H1 (cell line): ENCODE measurements around the gene VHLL. TPM values are rescaled to one million over a fixed set of nuclear protein-coding genes. Genes with fewer than 3 reads are reported as not detected.

Source experiments
- CBX5 ChIP-seq: fragments of 300-800, 300-1000 bp; sonication (generic); IDR thresholded peaks from 2 replicates; pipeline ENCODE4 v1.7.1; 2016; ENCODE audit warnings: antibody characterized with exemption, low read length, low read depth
- polyA plus RNA-seq, 7 experiments: library from polyadenylated mRNA; depleted of rRNA in 3 of 7; stranded (reverse) in 5 of 7; unstranded in 2 of 7; fragments of >200 nt in 5 of 7; fragments of 200-250 nt in 2 of 7; gene quantifications; 1 replicate in 5 of 7; 2 replicates in 1 of 7; 4 replicates in 1 of 7; pipeline versions ENCODE4 v1.2.1 to v1.2.3, GENCODE V29; 2011 to 2013; ENCODE audit warnings: missing spikeins in 2 of 7, mixed read lengths in 2 of 7
- total RNA-seq: library from RNA; stranded (reverse); fragmentation: NEBNext Ultra II Directional; extraction: Animal tissue kit (Norgen Biotek cat#: 25700); gene quantifications from 2 replicates; pipeline ENCODE4 v1.2.1, GENCODE V29; 2021
- TF ChIP-seq, protein P1 (sequence below): fragments of 300-600 bp; sonication (generic); IDR thresholded peaks from 2 replicates; pipeline ENCODE4 v1.7.1; 2012; ENCODE audit warnings: low read length, moderate library complexity, mild to moderate bottlenecking, inconsistent platforms; ENCODE audit not compliant: insufficient replicate concordance

The VHLL gene
- total and polyA plus RNA-seq, 2 of the 8 experiments (the other 6 are each of a cell fraction or from before 2014, with no cell fraction given): not detected

GRCh38 chr1:156305215-156305614 lies 6.1 kb upstream of the VHLL start (continued):
- TF ChIP-seq, protein P1, sequence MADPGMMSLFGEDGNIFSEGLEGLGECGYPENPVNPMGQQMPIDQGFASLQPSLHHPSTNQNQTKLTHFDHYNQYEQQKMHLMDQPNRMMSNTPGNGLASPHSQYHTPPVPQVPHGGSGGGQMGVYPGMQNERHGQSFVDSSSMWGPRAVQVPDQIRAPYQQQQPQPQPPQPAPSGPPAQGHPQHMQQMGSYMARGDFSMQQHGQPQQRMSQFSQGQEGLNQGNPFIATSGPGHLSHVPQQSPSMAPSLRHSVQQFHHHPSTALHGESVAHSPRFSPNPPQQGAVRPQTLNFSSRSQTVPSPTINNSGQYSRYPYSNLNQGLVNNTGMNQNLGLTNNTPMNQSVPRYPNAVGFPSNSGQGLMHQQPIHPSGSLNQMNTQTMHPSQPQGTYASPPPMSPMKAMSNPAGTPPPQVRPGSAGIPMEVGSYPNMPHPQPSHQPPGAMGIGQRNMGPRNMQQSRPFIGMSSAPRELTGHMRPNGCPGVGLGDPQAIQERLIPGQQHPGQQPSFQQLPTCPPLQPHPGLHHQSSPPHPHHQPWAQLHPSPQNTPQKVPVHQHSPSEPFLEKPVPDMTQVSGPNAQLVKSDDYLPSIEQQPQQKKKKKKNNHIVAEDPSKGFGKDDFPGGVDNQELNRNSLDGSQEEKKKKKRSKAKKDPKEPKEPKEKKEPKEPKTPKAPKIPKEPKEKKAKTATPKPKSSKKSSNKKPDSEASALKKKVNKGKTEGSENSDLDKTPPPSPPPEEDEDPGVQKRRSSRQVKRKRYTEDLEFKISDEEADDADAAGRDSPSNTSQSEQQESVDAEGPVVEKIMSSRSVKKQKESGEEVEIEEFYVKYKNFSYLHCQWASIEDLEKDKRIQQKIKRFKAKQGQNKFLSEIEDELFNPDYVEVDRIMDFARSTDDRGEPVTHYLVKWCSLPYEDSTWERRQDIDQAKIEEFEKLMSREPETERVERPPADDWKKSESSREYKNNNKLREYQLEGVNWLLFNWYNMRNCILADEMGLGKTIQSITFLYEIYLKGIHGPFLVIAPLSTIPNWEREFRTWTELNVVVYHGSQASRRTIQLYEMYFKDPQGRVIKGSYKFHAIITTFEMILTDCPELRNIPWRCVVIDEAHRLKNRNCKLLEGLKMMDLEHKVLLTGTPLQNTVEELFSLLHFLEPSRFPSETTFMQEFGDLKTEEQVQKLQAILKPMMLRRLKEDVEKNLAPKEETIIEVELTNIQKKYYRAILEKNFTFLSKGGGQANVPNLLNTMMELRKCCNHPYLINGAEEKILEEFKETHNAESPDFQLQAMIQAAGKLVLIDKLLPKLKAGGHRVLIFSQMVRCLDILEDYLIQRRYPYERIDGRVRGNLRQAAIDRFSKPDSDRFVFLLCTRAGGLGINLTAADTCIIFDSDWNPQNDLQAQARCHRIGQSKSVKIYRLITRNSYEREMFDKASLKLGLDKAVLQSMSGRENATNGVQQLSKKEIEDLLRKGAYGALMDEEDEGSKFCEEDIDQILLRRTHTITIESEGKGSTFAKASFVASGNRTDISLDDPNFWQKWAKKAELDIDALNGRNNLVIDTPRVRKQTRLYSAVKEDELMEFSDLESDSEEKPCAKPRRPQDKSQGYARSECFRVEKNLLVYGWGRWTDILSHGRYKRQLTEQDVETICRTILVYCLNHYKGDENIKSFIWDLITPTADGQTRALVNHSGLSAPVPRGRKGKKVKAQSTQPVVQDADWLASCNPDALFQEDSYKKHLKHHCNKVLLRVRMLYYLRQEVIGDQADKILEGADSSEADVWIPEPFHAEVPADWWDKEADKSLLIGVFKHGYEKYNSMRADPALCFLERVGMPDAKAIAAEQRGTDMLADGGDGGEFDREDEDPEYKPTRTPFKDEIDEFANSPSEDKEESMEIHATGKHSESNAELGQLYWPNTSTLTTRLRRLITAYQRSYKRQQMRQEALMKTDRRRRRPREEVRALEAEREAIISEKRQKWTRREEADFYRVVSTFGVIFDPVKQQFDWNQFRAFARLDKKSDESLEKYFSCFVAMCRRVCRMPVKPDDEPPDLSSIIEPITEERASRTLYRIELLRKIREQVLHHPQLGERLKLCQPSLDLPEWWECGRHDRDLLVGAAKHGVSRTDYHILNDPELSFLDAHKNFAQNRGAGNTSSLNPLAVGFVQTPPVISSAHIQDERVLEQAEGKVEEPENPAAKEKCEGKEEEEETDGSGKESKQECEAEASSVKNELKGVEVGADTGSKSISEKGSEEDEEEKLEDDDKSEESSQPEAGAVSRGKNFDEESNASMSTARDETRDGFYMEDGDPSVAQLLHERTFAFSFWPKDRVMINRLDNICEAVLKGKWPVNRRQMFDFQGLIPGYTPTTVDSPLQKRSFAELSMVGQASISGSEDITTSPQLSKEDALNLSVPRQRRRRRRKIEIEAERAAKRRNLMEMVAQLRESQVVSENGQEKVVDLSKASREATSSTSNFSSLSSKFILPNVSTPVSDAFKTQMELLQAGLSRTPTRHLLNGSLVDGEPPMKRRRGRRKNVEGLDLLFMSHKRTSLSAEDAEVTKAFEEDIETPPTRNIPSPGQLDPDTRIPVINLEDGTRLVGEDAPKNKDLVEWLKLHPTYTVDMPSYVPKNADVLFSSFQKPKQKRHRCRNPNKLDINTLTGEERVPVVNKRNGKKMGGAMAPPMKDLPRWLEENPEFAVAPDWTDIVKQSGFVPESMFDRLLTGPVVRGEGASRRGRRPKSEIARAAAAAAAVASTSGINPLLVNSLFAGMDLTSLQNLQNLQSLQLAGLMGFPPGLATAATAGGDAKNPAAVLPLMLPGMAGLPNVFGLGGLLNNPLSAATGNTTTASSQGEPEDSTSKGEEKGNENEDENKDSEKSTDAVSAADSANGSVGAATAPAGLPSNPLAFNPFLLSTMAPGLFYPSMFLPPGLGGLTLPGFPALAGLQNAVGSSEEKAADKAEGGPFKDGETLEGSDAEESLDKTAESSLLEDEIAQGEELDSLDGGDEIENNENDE: no peak
- no peak for TF ChIP-seq CBX5
